ENCODE data around the gene DOC2A. TPM values are rescaled to one million over a fixed set of nuclear protein-coding genes. Genes with fewer than 3 reads are reported as not detected.

The DOC2A gene
- total and polyA plus RNA-seq, 2 of the 4 experiments (the other 2 are of a cell fraction) = under 0.01 to 0.48 TPM

GRCh38 chr16:29987371-29988085 lies 23.3 kb downstream of the DOC2A start:
- no peak overlapping the region for H2BK120ac ChIP-seq (ENCODE audit: low read depth, low read length)
- H3K4me1 ChIP-seq (ENCODE audit: control insufficient read depth, insufficient read depth, low read length) = no peaks in the 10 kb centered on the region
- H2AFZ ChIP-seq (replicated peaks; ENCODE audit: low read length, poor library complexity) = peak overlapping the region; percentile 33
- DNase-seq (no peak), ATAC-seq (ENCODE audit: low read depth) (no peak)
- no peak overlapping the region for H3K4ac ChIP-seq (ENCODE audit: low read depth, low read length)
- dilution Hi-C loops (cut with HindIII; ENCODE audit: low sequenced_read_pairs, unreplicated experiment) = no loop called here
- no peak overlapping the region for H4K91ac ChIP-seq (ENCODE audit: insufficient read depth, low read depth, low read length)
- H2AK9ac ChIP-seq (replicated peaks; ENCODE audit: low read depth, low read length, poor library complexity) = no peak overlapping the region
- H3K9me3 ChIP-seq (ENCODE audit: control insufficient read depth, insufficient read depth, low read length) = no peaks in the 10 kb centered on the region
- H2AK5ac ChIP-seq (ENCODE audit: low read depth, low read length) = no peak overlapping the region
- no peaks in the 10 kb centered on the region for H3K9me1 ChIP-seq (ENCODE audit: insufficient read depth, low read length)
- no peak overlapping the region for H3K4me2 ChIP-seq (ENCODE audit: low read depth, low read length)
- H3K56ac ChIP-seq (ENCODE audit: extremely low read depth, insufficient read depth, low read length) = no peak overlapping the region
- H3K9ac ChIP-seq (ENCODE audit: low read depth, low read length) = no peak overlapping the region
- no peak overlapping the region for H2BK20ac ChIP-seq (ENCODE audit: low read depth, low read length)
- ChIA-PET CTCF (no interaction called here), POLR2A (ENCODE audit: unreplicated experiment) (no interaction called here)
- no peak overlapping the region for H3K4me3 ChIP-seq (ENCODE audit: insufficient read depth, low read depth, low read length)
- no peak for TF ChIP-seq SMC3 (IDR thresholded peaks at IDR 0.05; ENCODE audit: low read depth, low read length)
- TF ChIP-seq USF2 (IDR thresholded peaks at IDR 0.05; ENCODE audit: low read depth, low read length) = no peak
- TF ChIP-seq MAFK (IDR thresholded peaks at IDR 0.05; ENCODE audit: low read depth, low read length) = no peak
- TF ChIP-seq CEBPB (IDR thresholded peaks at IDR 0.05; ENCODE audit: low read depth, low read length) = no peak
- no peak for TF ChIP-seq RAD21 (IDR thresholded peaks at IDR 0.05; ENCODE audit: low read length)
- TF ChIP-seq, protein P1, sequence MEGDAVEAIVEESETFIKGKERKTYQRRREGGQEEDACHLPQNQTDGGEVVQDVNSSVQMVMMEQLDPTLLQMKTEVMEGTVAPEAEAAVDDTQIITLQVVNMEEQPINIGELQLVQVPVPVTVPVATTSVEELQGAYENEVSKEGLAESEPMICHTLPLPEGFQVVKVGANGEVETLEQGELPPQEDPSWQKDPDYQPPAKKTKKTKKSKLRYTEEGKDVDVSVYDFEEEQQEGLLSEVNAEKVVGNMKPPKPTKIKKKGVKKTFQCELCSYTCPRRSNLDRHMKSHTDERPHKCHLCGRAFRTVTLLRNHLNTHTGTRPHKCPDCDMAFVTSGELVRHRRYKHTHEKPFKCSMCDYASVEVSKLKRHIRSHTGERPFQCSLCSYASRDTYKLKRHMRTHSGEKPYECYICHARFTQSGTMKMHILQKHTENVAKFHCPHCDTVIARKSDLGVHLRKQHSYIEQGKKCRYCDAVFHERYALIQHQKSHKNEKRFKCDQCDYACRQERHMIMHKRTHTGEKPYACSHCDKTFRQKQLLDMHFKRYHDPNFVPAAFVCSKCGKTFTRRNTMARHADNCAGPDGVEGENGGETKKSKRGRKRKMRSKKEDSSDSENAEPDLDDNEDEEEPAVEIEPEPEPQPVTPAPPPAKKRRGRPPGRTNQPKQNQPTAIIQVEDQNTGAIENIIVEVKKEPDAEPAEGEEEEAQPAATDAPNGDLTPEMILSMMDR (conservative IDR thresholded peaks at IDR 0.05; ENCODE audit: low read depth, low read length) = no peak
- TF ChIP-seq BHLHE40 (IDR thresholded peaks at IDR 0.05; ENCODE audit: low read depth, low read length) = no peak
- TF ChIP-seq FOS (IDR thresholded peaks at IDR 0.05; ENCODE audit: low read depth, low read length) = no peak
- TF ChIP-seq MAZ (IDR thresholded peaks at IDR 0.05; ENCODE audit: borderline replicate concordance, low read depth, low read length) = no peak
- TF ChIP-seq CHD1 (IDR thresholded peaks at IDR 0.05; ENCODE audit: low read depth, low read length) = no peak
- TF ChIP-seq RCOR1 (IDR thresholded peaks at IDR 0.05; ENCODE audit: insufficient replicate concordance, low read length) = no peak
- TF ChIP-seq POLR2A (IDR thresholded peaks at IDR 0.05; ENCODE audit: low read depth, low read length) = no peak
- H3K36me3 ChIP-seq (ENCODE audit: control insufficient read depth, insufficient read depth, low read length) = peaks cover 75% of the 10 kb centered on the region
- H4K20me1 ChIP-seq (ENCODE audit: insufficient read depth, low read length) = no peaks in the 10 kb centered on the region; the same call in 1 of the 2 replicates
- H3K27me3 ChIP-seq (ENCODE audit: control insufficient read depth, insufficient read depth, low read length) = no peaks in the 10 kb centered on the region
- WGBS, 2 experiments (ENCODE audit: extremely low coverage in 2 of 2, insufficient read length in 1 of 2) = 92% methylated on average over 22 of the region's 35 CpGs; no CpG with 5 or more reads in 1 of the 2 experiments
- H3K23ac ChIP-seq (ENCODE audit: low read depth, low read length) = no peak overlapping the region
- no peak overlapping the region for H4K8ac ChIP-seq (ENCODE audit: low read depth in 2 of 2, low read length in 2 of 2)
- intact Hi-C loops (cut with micrococcal nuclease) = no loop called here
- BruUV-seq (replicated peaks) = no TSS peak
- no peak overlapping the region for H3K27ac ChIP-seq (ENCODE audit: insufficient read depth, low read length)
- H4K5ac ChIP-seq (ENCODE audit: low read depth, low read length) = no peak overlapping the region
- H3K79me1 ChIP-seq (ENCODE audit: low read depth in 1 of 2, low read length in 2 of 2) = peaks cover 0 to 9% of the 10 kb centered on the region in 2 experiments; a peak in 1 of 4 replicates
- no peak overlapping the region for H3K14ac ChIP-seq (replicated peaks; ENCODE audit: low read depth, low read length)
- H3K18ac ChIP-seq (ENCODE audit: low read depth, low read length) = no peak overlapping the region
- H2BK5ac ChIP-seq (ENCODE audit: low read depth, low read length, poor library complexity, severe bottlenecking) = no peak overlapping the region
- in situ Hi-C loops (cut with MboI; ENCODE audit: low sequenced_read_pairs) = no loop called here
- H2BK15ac ChIP-seq (ENCODE audit: low read depth, low read length) = no peak overlapping the region

Measured in IMR-90 (cell line).